Urothelium cell line (cell line): ENCODE data around the gene TAGLN.
A peak's percentile ranks its signal among the peaks of the same experiment; 100 is the strongest.

Source experiments
- DNase-seq: peaks from one replicate; pipeline ENCODE4 v3.0.0; 2011; ENCODE audit warnings: low spot score, mixed read lengths
- FAIRE-seq: peaks from 2 replicates; lab custom pipeline; 2011; peaks lifted over from hg19 to GRCh38; lab: Jason Lieb, UNC

TAGLN gene

GRCh38 chr11:117199053-117199915 is at the start of gene TAGLN:
Gene TAGLN, plus strand, starts transcription at chr11:117199370. Its CDS starts 3,644 bp downstream, at chr11:117203014.
- FAIRE-seq (peak; percentile 5), DNase-seq (peak; percentile 70)

DNA sequence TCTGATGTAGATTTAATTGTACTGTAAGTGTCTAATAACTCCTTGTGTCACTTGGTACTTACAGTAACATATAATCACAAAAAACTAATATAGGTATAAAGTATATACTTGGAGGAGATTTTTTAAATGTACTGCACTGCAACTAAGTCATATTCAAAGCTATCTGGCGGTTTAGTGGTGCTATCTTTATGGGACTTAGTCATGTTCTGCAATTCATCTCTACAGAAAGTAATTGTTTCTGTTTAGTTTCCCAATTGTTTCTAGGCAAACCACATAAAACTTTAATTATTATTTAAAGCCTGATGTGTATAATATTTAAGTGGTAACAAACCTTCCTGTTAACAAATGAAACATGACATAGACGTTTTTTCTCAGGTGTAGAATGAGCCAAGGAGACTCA is 47.1 kb upstream of the TAGLN start:
- DNase-seq, result no peak
- FAIRE-seq, result no peak

DNA sequence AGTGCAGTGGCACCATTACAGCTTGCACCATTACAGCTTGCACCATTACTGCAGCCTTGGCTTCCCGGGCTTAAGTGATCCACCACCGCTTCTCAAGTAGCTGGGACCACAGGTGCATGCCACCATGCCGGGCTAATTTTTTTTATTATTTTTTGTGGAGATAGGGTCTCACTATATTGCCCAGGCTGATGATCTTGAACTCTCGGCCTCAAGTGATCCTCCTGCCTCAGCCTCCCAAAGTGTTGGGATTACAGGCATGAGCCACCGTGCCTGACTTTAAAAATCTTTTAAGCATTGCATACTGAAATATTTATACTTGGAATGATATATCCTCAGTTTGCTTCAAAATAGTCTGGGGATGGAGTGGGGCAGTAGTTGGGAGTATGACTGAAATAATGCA is 44.7 kb upstream of the TAGLN start:
- FAIRE-seq (no peak), DNase-seq (no peak)

DNA sequence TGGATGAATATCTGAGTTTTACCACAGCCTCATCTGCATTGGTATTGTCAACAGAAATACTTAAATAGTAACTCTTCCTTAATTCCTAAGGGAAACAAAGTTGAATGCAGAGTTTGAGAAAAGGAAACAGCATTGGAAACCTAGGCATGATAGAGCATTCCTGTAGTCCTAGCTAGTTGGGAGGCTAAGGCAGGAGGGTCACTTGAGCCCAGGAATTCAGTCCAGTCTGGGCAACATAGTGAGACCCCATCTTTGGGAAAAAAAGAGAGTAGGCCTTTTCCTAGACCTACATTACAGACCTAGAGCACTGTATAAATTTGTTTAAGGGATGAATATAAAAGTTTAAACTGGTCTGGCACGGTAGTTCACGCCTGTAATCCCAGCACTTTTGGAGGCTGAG is 41.7 kb upstream of the TAGLN start:
- DNase-seq (no peak), FAIRE-seq (no peak)

- DNase-seq, result no peak
- FAIRE-seq, result no peak
Observed at GRCh38 chr11:117159892-117160291, 39.3 kb upstream of the TAGLN start.

DNA sequence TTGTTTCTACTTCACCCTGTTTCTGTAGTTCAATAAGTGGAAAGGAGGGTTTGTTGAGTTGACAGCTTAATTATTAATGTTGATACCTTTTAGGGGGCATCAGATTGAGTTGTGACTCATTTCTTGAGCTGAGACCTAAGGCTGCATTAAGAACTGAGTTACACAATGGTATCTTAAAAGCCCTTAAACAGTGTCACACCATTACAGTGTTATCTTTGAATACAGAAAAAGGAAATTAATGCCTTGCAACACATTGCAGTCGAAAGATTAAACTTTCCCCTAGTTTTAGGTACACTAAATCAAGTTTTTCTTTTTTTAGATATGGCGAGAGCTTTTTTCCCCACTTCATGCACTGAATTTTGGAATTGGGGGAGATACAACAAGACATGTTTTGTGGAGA is 38.3 kb upstream of the TAGLN start:
- FAIRE-seq, result no peak
- DNase-seq, result no peak

GRCh38 chr11:117166491-117166890 is 32.7 kb upstream of the TAGLN start:
- DNase-seq (no peak), FAIRE-seq (no peak)

GRCh38 chr11:117169736-117170135 is 29.4 kb upstream of the TAGLN start:
- no peak for FAIRE-seq

GRCh38 chr11:117170210-117170609 is 29.0 kb upstream of the TAGLN start:
- no peak for DNase-seq

More at GRCh38 chr11:117169736-117170135, 29.4 kb upstream of the TAGLN start:
- no peak for DNase-seq

DNA sequence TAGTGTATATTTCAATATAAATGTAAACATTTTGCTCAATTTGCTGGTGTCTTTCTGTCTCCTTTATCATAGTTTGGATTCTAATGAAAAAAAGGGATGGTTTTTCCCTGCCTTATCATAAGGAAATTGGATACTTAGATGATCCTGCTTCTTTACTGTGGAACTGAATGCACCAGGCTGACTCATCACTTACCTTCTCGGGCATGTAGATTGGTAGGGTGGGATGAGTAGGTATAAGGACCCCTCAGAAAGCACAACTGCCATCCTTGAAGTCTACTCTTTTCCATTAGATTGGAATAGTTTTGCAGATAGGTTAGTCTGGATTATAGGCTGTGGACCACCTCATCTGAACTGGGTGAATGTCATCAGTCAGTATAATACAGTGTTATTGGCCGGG is 28.2 kb upstream of the TAGLN start:
- DNase-seq (no peak), FAIRE-seq (no peak)

More at GRCh38 chr11:117170210-117170609, 29.0 kb upstream of the TAGLN start:
- FAIRE-seq, result no peak

DNA sequence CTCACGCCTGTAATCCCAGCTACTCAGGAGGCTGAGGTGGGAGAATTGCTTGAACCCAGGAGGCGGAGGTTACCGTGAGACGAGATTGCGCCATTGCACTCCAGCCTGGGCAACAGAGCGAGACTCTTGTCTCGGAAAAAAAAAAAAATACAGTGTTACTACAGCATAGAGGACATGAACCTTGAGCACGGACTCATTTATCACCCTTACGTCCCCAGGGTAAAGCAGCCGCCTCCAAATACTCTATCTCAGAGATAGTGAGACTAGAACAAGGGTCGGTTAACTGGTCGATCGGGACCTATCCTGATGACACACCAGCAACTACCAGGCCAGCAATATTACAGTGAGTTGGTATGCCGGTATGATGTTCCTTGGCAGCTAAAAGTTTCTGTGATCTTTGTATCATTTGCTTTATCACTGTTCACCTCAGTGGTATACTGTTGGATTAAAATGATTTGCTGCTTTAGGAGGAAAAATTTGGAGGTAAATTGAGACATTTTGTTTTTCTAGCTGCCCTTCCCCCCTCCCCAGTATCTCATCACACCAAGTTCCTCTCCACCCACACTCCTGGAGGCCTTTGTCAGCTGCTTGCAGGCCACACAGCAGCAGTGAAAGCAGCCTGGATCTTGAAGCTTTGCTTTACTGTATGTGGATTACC is 27.6 kb upstream of the TAGLN start:
- FAIRE-seq, result no peak
- DNase-seq, result no peak

GRCh38 chr11:117172724-117173421 is 26.3 kb upstream of the TAGLN start:
- DNase-seq (no peak), FAIRE-seq (no peak)

- FAIRE-seq (no peak), DNase-seq (no peak)
Observed at GRCh38 chr11:117175104-117175503, 24.1 kb upstream of the TAGLN start.

DNA sequence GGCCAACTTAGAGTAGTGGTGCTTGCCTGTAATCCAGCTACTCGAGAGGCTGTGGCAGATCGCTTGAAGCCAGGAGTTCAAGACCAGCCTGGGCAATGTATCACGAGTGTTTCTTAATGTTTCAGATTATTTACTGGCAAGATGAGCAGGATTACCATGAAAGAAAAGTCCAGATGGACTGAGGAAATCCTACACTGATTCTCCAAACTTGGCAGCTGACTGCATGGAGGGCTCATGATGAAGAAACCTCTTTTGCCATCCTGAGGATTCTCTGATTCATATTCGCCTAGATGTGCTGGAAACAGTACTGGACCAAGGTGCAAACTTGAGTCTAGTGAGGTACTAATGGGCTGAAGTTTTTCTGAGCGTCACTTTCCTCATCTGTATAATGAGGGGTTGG is 23.4 kb upstream of the TAGLN start:
- FAIRE-seq (no peak), DNase-seq (no peak)

- DNase-seq (no peak), FAIRE-seq (no peak)
Observed at GRCh38 chr11:117176186-117176585, 23.0 kb upstream of the TAGLN start.

DNA sequence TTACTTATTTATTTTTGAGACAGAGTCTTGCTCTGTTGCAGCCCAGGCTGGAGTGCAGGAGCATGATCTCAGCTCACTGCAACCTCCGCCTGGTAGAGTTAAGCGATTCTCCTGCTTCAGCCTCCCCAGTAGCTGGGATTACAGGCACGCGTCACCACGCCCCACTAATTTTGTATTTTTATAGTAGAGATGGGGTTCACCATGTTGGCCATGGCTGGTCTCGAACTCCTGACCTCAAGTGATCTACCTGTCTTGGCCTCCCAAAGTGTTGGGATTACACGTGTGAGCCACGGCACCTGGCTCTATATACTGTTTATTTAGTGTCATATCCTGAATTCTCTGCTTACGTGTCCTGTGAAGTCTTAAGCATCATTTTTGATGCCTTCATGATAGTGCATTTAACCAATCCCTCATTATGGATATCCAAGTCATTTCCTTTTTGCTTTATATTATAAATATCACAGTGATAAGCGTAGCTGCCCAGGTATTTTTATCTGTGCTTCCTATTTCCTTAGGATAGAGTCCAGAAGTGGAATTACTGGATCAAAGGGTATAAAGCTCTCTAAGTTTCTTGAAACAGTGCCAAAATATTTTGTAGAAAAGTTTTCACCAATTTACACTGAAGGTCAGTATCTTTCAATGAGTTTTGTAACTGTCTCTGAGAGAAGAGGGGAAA is 21.5 kb upstream of the TAGLN start:
- DNase-seq, result no peak
- no peak for FAIRE-seq

GRCh38 chr11:117178210-117179034 is 20.7 kb upstream of the TAGLN start, which contains the start of gene SIDT2:
Gene SIDT2, plus strand, starts transcription at chr11:117178743. Its CDS starts 521 bp downstream, at chr11:117179264.
- no peak for FAIRE-seq

GRCh38 chr11:117179048-117179999 is 19.8 kb upstream of the TAGLN start:
- no peak for FAIRE-seq
- DNase-seq, result peak; percentile 16

More at GRCh38 chr11:117178210-117179034, 20.7 kb upstream of the TAGLN start, which contains the start of gene SIDT2:
- peak; percentile 90 for DNase-seq

DNA sequence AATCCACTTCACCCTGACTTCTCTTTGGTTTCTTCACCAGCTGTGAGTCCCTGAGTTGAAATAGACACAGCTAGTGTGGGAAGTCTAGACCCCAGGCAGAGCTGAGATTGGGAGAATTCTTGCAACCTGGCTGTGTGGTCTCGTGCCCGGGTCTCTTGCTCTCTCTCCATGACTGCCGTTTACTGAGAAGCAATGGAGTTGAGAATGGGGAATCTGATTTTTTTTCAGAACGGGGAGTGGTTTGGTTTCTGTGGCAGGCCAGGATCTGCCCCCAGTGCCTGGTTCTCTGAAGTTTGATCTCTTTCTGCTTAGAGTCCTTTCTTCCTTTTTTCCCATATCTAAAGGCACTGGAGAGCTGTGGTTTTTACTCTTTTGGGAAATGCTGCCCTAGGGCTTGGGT is 19.1 kb upstream of the TAGLN start:
- FAIRE-seq (no peak), DNase-seq (no peak)
